Vagina (tissue), 2 donors: ENCODE data around the gene CISD3.

ENCODE experiments used
- CTCF ChIP-seq, 3 experiments: fragments of 450-650 bp in 2 of 3; fragments of 200-600 bp in 1 of 3; sonication (generic) in 1 of 3; IDR thresholded peaks; one replicate each; pipeline ENCODE4 v1.5.1; 2017 to 2019; ENCODE audit warnings: antibody characterized with exemption in 3 of 3, mild to moderate bottlenecking in 2 of 3, moderate library complexity in 2 of 3
- POLR2A ChIP-seq, 2 donors: fragments of 450-650 bp; IDR thresholded peaks; one replicate each; pipeline ENCODE4 v1.6.1; 2017; ENCODE audit warnings: antibody characterized with exemption in 2 of 2, mild to moderate bottlenecking in 2 of 2, moderate library complexity in 2 of 2
- POLR2AphosphoS5 ChIP-seq, 2 donors: sonication (generic); formaldehyde crosslinking; IDR thresholded peaks; one replicate each; pipeline ENCODE4 v1.9.0; 2017; ENCODE audit warnings: antibody characterized with exemption in 2 of 2, mild to moderate bottlenecking in 2 of 2, low read depth in 1 of 2; ENCODE audit not compliant: insufficient read depth in 1 of 2

GRCh38 chr17:38745545-38745944 is 15.4 kb downstream of the CISD3 start:
- TF ChIP-seq CTCF (IDR thresholded peaks at IDR 0.05) = no peak
- TF ChIP-seq POLR2A (IDR thresholded peaks at IDR 0.05) = no peak
- no peak for TF ChIP-seq POLR2AphosphoS5 (IDR thresholded peaks at IDR 0.05; ENCODE audit: insufficient read depth in 1 of 2, low read depth in 1 of 2)
